GM23338 (cell line): Measurements from ENCODE around the gene MRPL24. TPM values are rescaled to one million over a fixed set of nuclear protein-coding genes. Genes with fewer than 3 reads are reported as not detected.

ENCODE experiments used
- ATAC-seq: fragments of 200-7000 bp; cut with Tn5 transposase; 3 replicates; pipeline ENCODE4 v1.9.1; 2020
- DNase-seq: peaks from one replicate; pipeline ENCODE4 v3.0.0-alpha.2; 2015; ENCODE audit warnings: low spot score
- H2AFZ ChIP-seq: fragments of 200-600 bp; sonication (generic); 2 replicates; pipeline ENCODE4 v1.8.0; 2016; ENCODE audit warnings: antibody characterized with exemption, mild to moderate bottlenecking, moderate library complexity
- H3F3A ChIP-seq: fragments of 200-600 bp; sonication (generic); replicated peaks from 2 replicates; pipeline ENCODE4 v1.8.0; 2017; ENCODE audit warnings: antibody characterized with exemption, mixed run types, low read depth
- H3K27ac ChIP-seq: fragments of 200-600 bp; sonication (generic); 2 replicates; pipeline ENCODE4 v1.6.1; 2016; ENCODE audit warnings: low read depth
- H3K27me3 ChIP-seq: fragments of 200-600 bp; sonication (generic); 2 replicates; pipeline ENCODE4 v1.8.0; 2016; ENCODE audit warnings: mild to moderate bottlenecking, mixed run types, moderate library complexity; ENCODE audit not compliant: insufficient read depth
- H3K36me3 ChIP-seq: fragments of 200-600 bp; sonication (generic); 2 replicates; pipeline ENCODE4 v1.8.0; 2016; ENCODE audit warnings: mild to moderate bottlenecking; ENCODE audit not compliant: insufficient read depth
- H3K4me1 ChIP-seq: fragments of 200-600 bp; sonication (generic); 2 replicates; pipeline ENCODE4 v1.8.0; 2016; ENCODE audit warnings: mild to moderate bottlenecking, moderate library complexity; ENCODE audit not compliant: insufficient read depth
- H3K4me2 ChIP-seq: fragments of 200-600 bp; sonication (generic); 2 replicates; pipeline ENCODE4 v1.7.1; 2017; ENCODE audit warnings: mixed run types
- H3K4me3 ChIP-seq: fragments of 200-600 bp; sonication (generic); 2 replicates; pipeline ENCODE4 v1.6.1; 2016; ENCODE audit warnings: mixed run types
- H3K79me2 ChIP-seq: fragments of 200-600 bp; sonication (generic); replicated peaks from 2 replicates; pipeline ENCODE4 v1.8.0; 2017; ENCODE audit warnings: mild to moderate bottlenecking; ENCODE audit not compliant: insufficient read depth
- H3K9me2 ChIP-seq: fragments of 200-600 bp; sonication (generic); 2 replicates; pipeline ENCODE4 v1.8.0; 2017; ENCODE audit not compliant: insufficient read depth
- H4K20me1 ChIP-seq: fragments of 200-600 bp; sonication (generic); replicated peaks from 2 replicates; pipeline ENCODE4 v1.8.0; 2017; ENCODE audit warnings: mild to moderate bottlenecking; ENCODE audit not compliant: insufficient read depth
- H3K27ac Mint-ChIP-seq: 2 replicates; pipeline ENCODE4 v1.8.0; 2020; ENCODE audit warnings: inconsistent platforms, mild to moderate bottlenecking, moderate library complexity, mixed read lengths
- H3K27me3 Mint-ChIP-seq: 3 replicates; pipeline ENCODE4 v1.8.0; 2022; ENCODE audit warnings: low read depth, mild to moderate bottlenecking, moderate library complexity, mixed read lengths, inconsistent platforms; ENCODE audit not compliant: insufficient read depth, poor library complexity
- H3K36me3 Mint-ChIP-seq: 3 replicates; pipeline ENCODE4 v1.8.0; 2021; ENCODE audit warnings: low read depth, mild to moderate bottlenecking, inconsistent platforms, moderate library complexity, mixed read lengths
- H3K4me1 Mint-ChIP-seq: 3 replicates; pipeline ENCODE4 v1.8.0; 2020; ENCODE audit warnings: mild to moderate bottlenecking, inconsistent platforms, mixed read lengths
- H3K4me3 Mint-ChIP-seq: 3 replicates; pipeline ENCODE4 v1.8.0; 2021; ENCODE audit warnings: moderate library complexity, mild to moderate bottlenecking, inconsistent platforms, mixed read lengths
- H3K9me3 Mint-ChIP-seq: 3 replicates; pipeline ENCODE4 v1.8.0; 2020; ENCODE audit warnings: moderate library complexity, mild to moderate bottlenecking, inconsistent platforms, mixed read lengths
- CREB1 ChIP-seq: fragments of 250-450 bp; sonication (Bioruptor Pico); IDR thresholded peaks from 2 replicates; pipeline ENCODE4 v1.5.0; 2020; ENCODE audit warnings: low read depth, mild to moderate bottlenecking, moderate library complexity
- JUNB ChIP-seq: IDR thresholded peaks from one replicate; pipeline ENCODE4 v1.6.1; 2016; ENCODE audit warnings: antibody characterized with exemption; ENCODE audit not compliant: unreplicated experiment
- POLR2AphosphoS5 ChIP-seq: IDR thresholded peaks from 2 replicates; pipeline ENCODE4 v1.6.1; 2016; ENCODE audit warnings: antibody characterized with exemption, low read depth
- STAT1 ChIP-seq: IDR thresholded peaks from one replicate; pipeline ENCODE4 v1.6.1; 2016; ENCODE audit warnings: antibody characterized with exemption; ENCODE audit not compliant: unreplicated experiment
- polyA plus RNA-seq: library from polyadenylated mRNA; unstranded; fragments of >200 nt; fragmentation: Nextera tagmentation; extraction: Ambion mirVana; gene quantifications from 2 replicates; pipeline ENCODE4 v1.2.1, GENCODE V29; 2016
- total RNA-seq: library from RNA; depleted of rRNA; stranded (reverse); fragments of >200 nt; shearing (Covaris generic); gene quantifications from 2 replicates; pipeline ENCODE4 v1.2.3, GENCODE V29; 2014
- TF ChIP-seq, protein P1 (sequence below): fragments of 250-450 bp; sonication (Bioruptor Pico); IDR thresholded peaks from 2 replicates; pipeline ENCODE4 v1.5.0; 2020; ENCODE audit warnings: mild to moderate bottlenecking, moderate library complexity
- TF ChIP-seq, protein P2 (sequence below): IDR thresholded peaks from 2 replicates; pipeline ENCODE4 v1.6.1; 2016; ENCODE audit warnings: antibody characterized with exemption
- TF ChIP-seq, protein P3 (sequence below): IDR thresholded peaks from one replicate; pipeline ENCODE4 v1.6.1; 2018; ENCODE audit warnings: antibody characterized with exemption; ENCODE audit not compliant: unreplicated experiment

MRPL24 gene
- total and polyA plus RNA-seq, 2 experiments from 2014 or later: 18.8 to 45.7 TPM

DNA sequence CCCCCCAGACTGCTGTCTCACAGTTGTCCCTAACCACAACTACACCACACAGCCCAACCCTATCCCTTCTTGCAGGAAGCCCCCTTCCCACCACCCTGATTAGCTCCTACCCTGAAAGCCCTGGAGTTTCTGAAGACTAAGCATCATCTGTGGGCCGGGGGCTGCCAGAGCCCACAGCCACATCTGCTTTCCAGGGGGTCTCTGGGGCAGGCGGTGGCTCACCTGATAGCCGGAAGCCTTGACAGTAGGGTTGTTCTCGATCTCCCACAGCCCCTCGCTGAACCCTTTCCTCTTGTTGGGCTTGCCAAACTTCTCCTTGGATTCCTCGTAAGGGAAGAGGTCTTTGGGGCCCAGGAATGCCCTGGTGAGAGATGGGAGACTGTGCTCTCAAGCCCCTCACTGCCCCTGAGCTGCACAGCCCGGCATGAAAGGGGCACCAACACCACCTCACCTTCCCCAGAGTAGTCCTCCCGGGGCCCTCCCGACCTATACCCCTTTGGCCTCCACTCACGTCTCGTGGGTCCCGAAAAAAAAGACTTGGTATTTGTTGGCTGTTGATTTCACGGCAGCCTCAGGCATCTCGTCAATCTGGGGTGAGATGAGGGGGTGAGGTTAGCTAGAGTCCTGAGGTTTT, 4.0 kb upstream of the MRPL24 start:
- peaks cover 44% of the 10 kb centered on the region for H3F3A ChIP-seq
- peak overlapping the region; percentile 85; the same call in 1 of the 2 replicates for H3K27ac ChIP-seq
- peak overlapping the region; percentile 89; the same call in 2 of the 3 replicates for H3K4me3 Mint-ChIP-seq
- no peak for TF ChIP-seq CREB1 (CRISPR knock-in tag)
- TF ChIP-seq, protein P1, sequence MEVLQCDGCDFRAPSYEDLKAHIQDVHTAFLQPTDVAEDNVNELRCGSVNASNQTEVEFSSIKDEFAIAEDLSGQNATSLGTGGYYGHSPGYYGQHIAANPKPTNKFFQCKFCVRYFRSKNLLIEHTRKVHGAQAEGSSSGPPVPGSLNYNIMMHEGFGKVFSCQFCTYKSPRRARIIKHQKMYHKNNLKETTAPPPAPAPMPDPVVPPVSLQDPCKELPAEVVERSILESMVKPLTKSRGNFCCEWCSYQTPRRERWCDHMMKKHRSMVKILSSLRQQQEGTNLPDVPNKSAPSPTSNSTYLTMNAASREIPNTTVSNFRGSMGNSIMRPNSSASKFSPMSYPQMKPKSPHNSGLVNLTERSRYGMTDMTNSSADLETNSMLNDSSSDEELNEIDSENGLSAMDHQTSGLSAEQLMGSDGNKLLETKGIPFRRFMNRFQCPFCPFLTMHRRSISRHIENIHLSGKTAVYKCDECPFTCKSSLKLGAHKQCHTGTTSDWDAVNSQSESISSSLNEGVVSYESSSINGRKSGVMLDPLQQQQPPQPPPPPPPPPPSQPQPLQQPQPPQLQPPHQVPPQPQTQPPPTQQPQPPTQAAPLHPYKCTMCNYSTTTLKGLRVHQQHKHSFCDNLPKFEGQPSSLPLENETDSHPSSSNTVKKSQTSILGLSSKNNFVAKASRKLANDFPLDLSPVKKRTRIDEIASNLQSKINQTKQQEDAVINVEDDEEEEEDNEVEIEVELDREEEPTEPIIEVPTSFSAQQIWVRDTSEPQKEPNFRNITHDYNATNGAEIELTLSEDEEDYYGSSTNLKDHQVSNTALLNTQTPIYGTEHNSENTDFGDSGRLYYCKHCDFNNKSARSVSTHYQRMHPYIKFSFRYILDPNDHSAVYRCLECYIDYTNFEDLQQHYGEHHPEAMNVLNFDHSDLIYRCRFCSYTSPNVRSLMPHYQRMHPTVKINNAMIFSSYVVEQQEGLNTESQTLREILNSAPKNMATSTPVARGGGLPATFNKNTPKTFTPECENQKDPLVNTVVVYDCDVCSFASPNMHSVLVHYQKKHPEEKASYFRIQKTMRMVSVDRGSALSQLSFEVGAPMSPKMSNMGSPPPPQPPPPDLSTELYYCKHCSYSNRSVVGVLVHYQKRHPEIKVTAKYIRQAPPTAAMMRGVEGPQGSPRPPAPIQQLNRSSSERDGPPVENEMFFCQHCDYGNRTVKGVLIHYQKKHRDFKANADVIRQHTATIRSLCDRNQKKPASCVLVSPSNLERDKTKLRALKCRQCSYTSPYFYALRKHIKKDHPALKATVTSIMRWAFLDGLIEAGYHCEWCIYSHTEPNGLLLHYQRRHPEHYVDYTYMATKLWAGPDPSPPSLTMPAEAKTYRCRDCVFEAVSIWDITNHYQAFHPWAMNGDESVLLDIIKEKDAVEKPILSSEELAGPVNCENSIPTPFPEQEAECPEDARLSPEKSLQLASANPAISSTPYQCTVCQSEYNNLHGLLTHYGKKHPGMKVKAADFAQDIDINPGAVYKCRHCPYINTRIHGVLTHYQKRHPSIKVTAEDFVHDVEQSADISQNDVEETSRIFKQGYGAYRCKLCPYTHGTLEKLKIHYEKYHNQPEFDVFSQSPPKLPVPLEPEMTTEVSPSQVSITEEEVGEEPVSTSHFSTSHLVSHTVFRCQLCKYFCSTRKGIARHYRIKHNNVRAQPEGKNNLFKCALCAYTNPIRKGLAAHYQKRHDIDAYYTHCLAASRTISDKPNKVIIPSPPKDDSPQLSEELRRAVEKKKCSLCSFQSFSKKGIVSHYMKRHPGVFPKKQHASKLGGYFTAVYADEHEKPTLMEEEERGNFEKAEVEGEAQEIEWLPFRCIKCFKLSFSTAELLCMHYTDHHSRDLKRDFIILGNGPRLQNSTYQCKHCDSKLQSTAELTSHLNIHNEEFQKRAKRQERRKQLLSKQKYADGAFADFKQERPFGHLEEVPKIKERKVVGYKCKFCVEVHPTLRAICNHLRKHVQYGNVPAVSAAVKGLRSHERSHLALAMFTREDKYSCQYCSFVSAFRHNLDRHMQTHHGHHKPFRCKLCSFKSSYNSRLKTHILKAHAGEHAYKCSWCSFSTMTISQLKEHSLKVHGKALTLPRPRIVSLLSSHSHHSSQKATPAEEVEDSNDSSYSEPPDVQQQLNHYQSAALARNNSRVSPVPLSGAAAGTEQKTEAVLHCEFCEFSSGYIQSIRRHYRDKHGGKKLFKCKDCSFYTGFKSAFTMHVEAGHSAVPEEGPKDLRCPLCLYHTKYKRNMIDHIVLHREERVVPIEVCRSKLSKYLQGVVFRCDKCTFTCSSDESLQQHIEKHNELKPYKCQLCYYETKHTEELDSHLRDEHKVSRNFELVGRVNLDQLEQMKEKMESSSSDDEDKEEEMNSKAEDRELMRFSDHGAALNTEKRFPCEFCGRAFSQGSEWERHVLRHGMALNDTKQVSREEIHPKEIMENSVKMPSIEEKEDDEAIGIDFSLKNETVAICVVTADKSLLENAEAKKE: no peak
- TF ChIP-seq JUNB: no peak
- TF ChIP-seq, protein P2, sequence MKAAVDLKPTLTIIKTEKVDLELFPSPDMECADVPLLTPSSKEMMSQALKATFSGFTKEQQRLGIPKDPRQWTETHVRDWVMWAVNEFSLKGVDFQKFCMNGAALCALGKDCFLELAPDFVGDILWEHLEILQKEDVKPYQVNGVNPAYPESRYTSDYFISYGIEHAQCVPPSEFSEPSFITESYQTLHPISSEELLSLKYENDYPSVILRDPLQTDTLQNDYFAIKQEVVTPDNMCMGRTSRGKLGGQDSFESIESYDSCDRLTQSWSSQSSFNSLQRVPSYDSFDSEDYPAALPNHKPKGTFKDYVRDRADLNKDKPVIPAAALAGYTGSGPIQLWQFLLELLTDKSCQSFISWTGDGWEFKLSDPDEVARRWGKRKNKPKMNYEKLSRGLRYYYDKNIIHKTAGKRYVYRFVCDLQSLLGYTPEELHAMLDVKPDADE: no peak
- TF ChIP-seq STAT1: no peak
- TF ChIP-seq POLR2AphosphoS5: no peak
- TF ChIP-seq, protein P3, sequence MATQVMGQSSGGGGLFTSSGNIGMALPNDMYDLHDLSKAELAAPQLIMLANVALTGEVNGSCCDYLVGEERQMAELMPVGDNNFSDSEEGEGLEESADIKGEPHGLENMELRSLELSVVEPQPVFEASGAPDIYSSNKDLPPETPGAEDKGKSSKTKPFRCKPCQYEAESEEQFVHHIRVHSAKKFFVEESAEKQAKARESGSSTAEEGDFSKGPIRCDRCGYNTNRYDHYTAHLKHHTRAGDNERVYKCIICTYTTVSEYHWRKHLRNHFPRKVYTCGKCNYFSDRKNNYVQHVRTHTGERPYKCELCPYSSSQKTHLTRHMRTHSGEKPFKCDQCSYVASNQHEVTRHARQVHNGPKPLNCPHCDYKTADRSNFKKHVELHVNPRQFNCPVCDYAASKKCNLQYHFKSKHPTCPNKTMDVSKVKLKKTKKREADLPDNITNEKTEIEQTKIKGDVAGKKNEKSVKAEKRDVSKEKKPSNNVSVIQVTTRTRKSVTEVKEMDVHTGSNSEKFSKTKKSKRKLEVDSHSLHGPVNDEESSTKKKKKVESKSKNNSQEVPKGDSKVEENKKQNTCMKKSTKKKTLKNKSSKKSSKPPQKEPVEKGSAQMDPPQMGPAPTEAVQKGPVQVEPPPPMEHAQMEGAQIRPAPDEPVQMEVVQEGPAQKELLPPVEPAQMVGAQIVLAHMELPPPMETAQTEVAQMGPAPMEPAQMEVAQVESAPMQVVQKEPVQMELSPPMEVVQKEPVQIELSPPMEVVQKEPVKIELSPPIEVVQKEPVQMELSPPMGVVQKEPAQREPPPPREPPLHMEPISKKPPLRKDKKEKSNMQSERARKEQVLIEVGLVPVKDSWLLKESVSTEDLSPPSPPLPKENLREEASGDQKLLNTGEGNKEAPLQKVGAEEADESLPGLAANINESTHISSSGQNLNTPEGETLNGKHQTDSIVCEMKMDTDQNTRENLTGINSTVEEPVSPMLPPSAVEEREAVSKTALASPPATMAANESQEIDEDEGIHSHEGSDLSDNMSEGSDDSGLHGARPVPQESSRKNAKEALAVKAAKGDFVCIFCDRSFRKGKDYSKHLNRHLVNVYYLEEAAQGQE: no peak
- peaks cover 63% of the 10 kb centered on the region for H3K4me1 Mint-ChIP-seq
- H3K4me3 ChIP-seq: no peak overlapping the region
- peaks cover 5% of the 10 kb centered on the region; the same call in 1 of the 2 replicates for H3K36me3 ChIP-seq
- DNase-seq (no peak), ATAC-seq (no peak)
- peaks cover 16% of the 10 kb centered on the region for H4K20me1 ChIP-seq
- H2AFZ ChIP-seq: no peak overlapping the region
- H3K36me3 Mint-ChIP-seq: peaks cover 56% of the 10 kb centered on the region
- peaks cover 62% of the 10 kb centered on the region for H3K4me1 ChIP-seq
- no peaks in the 10 kb centered on the region for H3K27me3 ChIP-seq
- peak overlapping the region; percentile 100 for H3K27ac Mint-ChIP-seq
- H3K27me3 Mint-ChIP-seq: peaks cover 33% of the 10 kb centered on the region
- peaks cover 50% of the 10 kb centered on the region for H3K79me2 ChIP-seq
- no peak overlapping the region for H3K4me2 ChIP-seq
- H3K9me3 Mint-ChIP-seq: no peaks in the 10 kb centered on the region; the same call in 1 of the 3 replicates
- H3K9me2 ChIP-seq: no peaks in the 10 kb centered on the region
